RKO (cell line): ENCODE results near the gene KCTD17.

Experiments used
- DNase-seq: peaks from one replicate; pipeline ENCODE4 v3.0.0-alpha.2; 2016; ENCODE audit warnings: low spot score

KCTD17 gene

GRCh38 chr22:37051391-37052385 is at the start of gene KCTD17:
TSS of gene KCTD17 (plus strand) at chr22:37051742. CDS start at chr22:37051761, 19 bp downstream.
- peak; percentile 73 for DNase-seq

- no peak for DNase-seq
Measured at GRCh38 chr22:37001826-37002225, 49.7 kb upstream of the KCTD17 start.

GRCh38 chr22:37002633-37003032 is 48.9 kb upstream of the KCTD17 start:
- DNase-seq, result no peak

- DNase-seq, result no peak
Measured at GRCh38 chr22:37007651-37008050, 43.9 kb upstream of the KCTD17 start.

GRCh38 chr22:37008365-37008764 is 43.2 kb upstream of the KCTD17 start:
- DNase-seq, result no peak

- DNase-seq, result no peak
Measured at GRCh38 chr22:37009490-37009889, 42.1 kb upstream of the KCTD17 start.

- DNase-seq, result no peak
Measured at GRCh38 chr22:37010174-37010573, 41.4 kb upstream of the KCTD17 start.

GRCh38 chr22:37010976-37011375 is 40.6 kb upstream of the KCTD17 start:
- no peak for DNase-seq

- no peak for DNase-seq
Measured at GRCh38 chr22:37011472-37011871, 40.1 kb upstream of the KCTD17 start.

- no peak for DNase-seq
Measured at GRCh38 chr22:37012262-37012904, 39.2 kb upstream of the KCTD17 start.

- DNase-seq, result no peak
Measured at GRCh38 chr22:37012956-37013355, 38.6 kb upstream of the KCTD17 start.

- no peak for DNase-seq
Measured at GRCh38 chr22:37014415-37014806, 37.1 kb upstream of the KCTD17 start.

- no peak for DNase-seq
Measured at GRCh38 chr22:37014835-37015586, 36.5 kb upstream of the KCTD17 start.

GRCh38 chr22:37015587-37015878 is 36.0 kb upstream of the KCTD17 start:
- DNase-seq, result no peak

- DNase-seq, result no peak
Measured at GRCh38 chr22:37016134-37016910, 35.2 kb upstream of the KCTD17 start.

- no peak for DNase-seq
Measured at GRCh38 chr22:37017356-37017755, 34.2 kb upstream of the KCTD17 start.

GRCh38 chr22:37018086-37018814 is 33.3 kb upstream of the KCTD17 start:
- DNase-seq, result no peak

- peak; percentile 51 for DNase-seq
Measured at GRCh38 chr22:37018815-37019308, 32.7 kb upstream of the KCTD17 start.

- peak; percentile 70 for DNase-seq
Measured at GRCh38 chr22:37019309-37020191, 32.0 kb upstream of the KCTD17 start, which contains the start of the genes MPST and TST. TSS of gene MPST (plus strand) at chr22:37019742. CDS start at chr22:37019837, 95 bp downstream. TSS of gene TST (minus strand) at chr22:37019447. CDS start at chr22:37018732, 715 bp downstream.

GRCh38 chr22:37020192-37020479 is 31.4 kb upstream of the KCTD17 start:
- peak; percentile 74 for DNase-seq
